Measurements from ENCODE around the gene PCDHGB1. TPM values are rescaled to one million over a fixed set of nuclear protein-coding genes. Genes with fewer than 3 reads are reported as not detected.

The PCDHGB1 gene
- total RNA-seq, 2 experiments from 2014 or later = 3.0 to 4.1 TPM

GRCh38 chr5:141399555-141400258, 49.8 kb downstream of the PCDHGB1 start:
- DNase-seq (ENCODE audit: low spot score) = no peak
- CTCF ChIA-PET (ENCODE audit: unreplicated experiment) = interaction anchor here (0.5 kb wide), 1 partner anchor 98 kb away, joined by 3 read pairs; no protein-coding TSS in a partner anchor

More at GRCh38 chr5:141399555-141400258, 49.8 kb downstream of the PCDHGB1 start:
- Histone ChIP-seq H3K79me2 (ENCODE audit: insufficient read depth, low read depth, low read length) (no peaks in the 10 kb centered on the region), H3K9me3 (ENCODE audit: low read length) (no peaks in the 10 kb centered on the region), H3K4me1 (ENCODE audit: insufficient read depth, low read length, poor library complexity, severe bottlenecking) (no peaks in the 10 kb centered on the region), H2AFZ (ENCODE audit: low read length) (no peak overlapping the region), H3K27ac (ENCODE audit: low read depth, low read length, poor library complexity, severe bottlenecking) (no peak overlapping the region), H4K20me1 (ENCODE audit: insufficient read depth, low read length) (no peaks in the 10 kb centered on the region), H3K36me3 (ENCODE audit: insufficient read depth, low read length) (no peaks in the 10 kb centered on the region), H3K4me2 (ENCODE audit: low read length) (no peak overlapping the region), H3K9me2 (ENCODE audit: insufficient read depth, low read length) (no peaks in the 10 kb centered on the region), H3K4me3 (ENCODE audit: low read depth, low read length, poor library complexity, severe bottlenecking) (no peak overlapping the region)
- intact Hi-C loops (cut with micrococcal nuclease; ENCODE audit: unreplicated experiment) = no loop called here
- no peak for TF ChIP-seq EZH2phosphoT487 (IDR thresholded peaks at IDR 0.05; ENCODE audit: borderline replicate concordance, low read depth, low read length)
- TF ChIP-seq CTCF (conservative IDR thresholded peaks at IDR 0.05; ENCODE audit: low read length) = no peak
- no TSS peak for BruUV-seq (replicated peaks)
- POLR2A ChIA-PET = no interaction called here

Other genes with a start within 250 kb of the PCDHGB1 start
Only the 30 nearest of the 37 such genes appear.
- gene PCDHB9, start 162.9 kb upstream of the PCDHGB1 start, total RNA-seq (2014; rRNA removed; shearing (Covaris generic)) = 0.06 TPM in 1 of 2 replicates, not detected in the other
- 0.33 TPM in 1 of 2 replicates, not detected in the other for gene PCDHB9, start 162.9 kb upstream of the PCDHGB1 start, total RNA-seq (2022)
- gene PCDHB10, start 157.7 kb upstream of the PCDHGB1 start, total RNA-seq (2014; rRNA removed; shearing (Covaris generic)) = 0.08 TPM in 1 of 2 replicates, not detected in the other
- gene PCDHB10, start 157.7 kb upstream of the PCDHGB1 start, total RNA-seq (2022) = not detected in 2 replicates
- gene PCDHB11, start 150.5 kb upstream of the PCDHGB1 start, total RNA-seq (2014; rRNA removed; shearing (Covaris generic)) = not detected in 2 replicates
- not detected in 2 replicates for gene PCDHB11, start 150.5 kb upstream of the PCDHGB1 start, total RNA-seq (2022)
- not detected in 2 replicates for gene PCDHB12, start 141.4 kb upstream of the PCDHGB1 start, total RNA-seq (2014; rRNA removed; shearing (Covaris generic))
- not detected in 2 replicates for gene PCDHB12, start 141.4 kb upstream of the PCDHGB1 start, total RNA-seq (2022)
- gene PCDHB13, start 136.2 kb upstream of the PCDHGB1 start, total RNA-seq (2014; rRNA removed; shearing (Covaris generic)) = 0.22 TPM in 1 of 2 replicates, not detected in the other
- gene PCDHB13, start 136.2 kb upstream of the PCDHGB1 start, total RNA-seq (2022) = not detected in 2 replicates
- gene PCDHB14, start 126.8 kb upstream of the PCDHGB1 start, total RNA-seq (2014; rRNA removed; shearing (Covaris generic)) = 0.22 TPM in 1 of 2 replicates, not detected in the other
- gene PCDHB14, start 126.8 kb upstream of the PCDHGB1 start, total RNA-seq (2022) = not detected in 2 replicates
- gene PCDHB15, start 104.7 kb upstream of the PCDHGB1 start, total RNA-seq (2014; rRNA removed; shearing (Covaris generic)) = not detected in 2 replicates
- not detected in 2 replicates for gene PCDHB15, start 104.7 kb upstream of the PCDHGB1 start, total RNA-seq (2022)
- 0.16 and 0.95 TPM in 2 replicates for gene SLC25A2, start 46.0 kb upstream of the PCDHGB1 start, total RNA-seq (2014; rRNA removed; shearing (Covaris generic))
- 0.70 and 1.6 TPM in 2 replicates for gene SLC25A2, start 46.0 kb upstream of the PCDHGB1 start, total RNA-seq (2022)
- gene TAF7, start 29.3 kb upstream of the PCDHGB1 start, total RNA-seq (2014; rRNA removed; shearing (Covaris generic)) = 115 and 126 TPM in 2 replicates
- gene TAF7, start 29.3 kb upstream of the PCDHGB1 start, total RNA-seq (2022) = 103 and 113 TPM in 2 replicates
- gene PCDHGA1, start 19.6 kb upstream of the PCDHGB1 start, total RNA-seq (2014; rRNA removed; shearing (Covaris generic)) = 1.3 and 1.8 TPM in 2 replicates
- 1.7 and 1.9 TPM in 2 replicates for gene PCDHGA1, start 19.6 kb upstream of the PCDHGB1 start, total RNA-seq (2022)
- 0.19 and 0.51 TPM in 2 replicates for gene PCDHGA2, start 11.3 kb upstream of the PCDHGB1 start, total RNA-seq (2014; rRNA removed; shearing (Covaris generic))
- gene PCDHGA2, start 11.3 kb upstream of the PCDHGB1 start, total RNA-seq (2022) = 0.74 and 1.1 TPM in 2 replicates
- 0.21 and 0.25 TPM in 2 replicates for gene PCDHGA3, start 6.3 kb upstream of the PCDHGB1 start, total RNA-seq (2014; rRNA removed; shearing (Covaris generic))
- 0.36 and 0.65 TPM in 2 replicates for gene PCDHGA3, start 6.3 kb upstream of the PCDHGB1 start, total RNA-seq (2022)
- gene PCDHGA4, start 4.9 kb downstream of the PCDHGB1 start, total RNA-seq (2014; rRNA removed; shearing (Covaris generic)) = 1.9 and 3.5 TPM in 2 replicates
- 1.8 and 1.9 TPM in 2 replicates for gene PCDHGA4, start 4.9 kb downstream of the PCDHGB1 start, total RNA-seq (2022)
- 8.3 and 9.3 TPM in 2 replicates for gene PCDHGB2, start 9.9 kb downstream of the PCDHGB1 start, total RNA-seq (2014; rRNA removed; shearing (Covaris generic))
- gene PCDHGB2, start 9.9 kb downstream of the PCDHGB1 start, total RNA-seq (2022) = 9.2 and 10.9 TPM in 2 replicates
- gene PCDHGA5, start 14.1 kb downstream of the PCDHGB1 start, total RNA-seq (2014; rRNA removed; shearing (Covaris generic)) = 5.2 and 6.1 TPM in 2 replicates
- 4.6 and 4.9 TPM in 2 replicates for gene PCDHGA5, start 14.1 kb downstream of the PCDHGB1 start, total RNA-seq (2022)
- 3.5 and 5.8 TPM in 2 replicates for gene PCDHGB3, start 20.1 kb downstream of the PCDHGB1 start, total RNA-seq (2014; rRNA removed; shearing (Covaris generic))
- 6.1 and 6.3 TPM in 2 replicates for gene PCDHGB3, start 20.1 kb downstream of the PCDHGB1 start, total RNA-seq (2022)
- gene PCDHGA6, start 23.8 kb downstream of the PCDHGB1 start, total RNA-seq (2014; rRNA removed; shearing (Covaris generic)) = 6.3 and 7.2 TPM in 2 replicates
- gene PCDHGA6, start 23.8 kb downstream of the PCDHGB1 start, total RNA-seq (2022) = 5.5 and 6.2 TPM in 2 replicates
- 4.7 and 6.4 TPM in 2 replicates for gene PCDHGA7, start 32.6 kb downstream of the PCDHGB1 start, total RNA-seq (2014; rRNA removed; shearing (Covaris generic))
- 5.6 TPM in 2 replicates for gene PCDHGA7, start 32.6 kb downstream of the PCDHGB1 start, total RNA-seq (2022)
- gene PCDHGB4, start 37.6 kb downstream of the PCDHGB1 start, total RNA-seq (2014; rRNA removed; shearing (Covaris generic)) = 8.7 and 9.3 TPM in 2 replicates
- gene PCDHGB4, start 37.6 kb downstream of the PCDHGB1 start, total RNA-seq (2022) = 6.5 and 6.9 TPM in 2 replicates
- 5.0 and 5.3 TPM in 2 replicates for gene PCDHGA8, start 42.5 kb downstream of the PCDHGB1 start, total RNA-seq (2014; rRNA removed; shearing (Covaris generic))
- gene PCDHGA8, start 42.5 kb downstream of the PCDHGB1 start, total RNA-seq (2022) = 3.8 and 4.7 TPM in 2 replicates
- gene PCDHGB5, start 47.8 kb downstream of the PCDHGB1 start, total RNA-seq (2014; rRNA removed; shearing (Covaris generic)) = 3.8 and 5.1 TPM in 2 replicates
- gene PCDHGB5, start 47.8 kb downstream of the PCDHGB1 start, total RNA-seq (2022) = 7.1 and 8.6 TPM in 2 replicates
- gene PCDHGA9, start 52.7 kb downstream of the PCDHGB1 start, total RNA-seq (2014; rRNA removed; shearing (Covaris generic)) = 3.7 and 5.9 TPM in 2 replicates
- 5.2 and 5.7 TPM in 2 replicates for gene PCDHGA9, start 52.7 kb downstream of the PCDHGB1 start, total RNA-seq (2022)
- 3.2 and 4.7 TPM in 2 replicates for gene PCDHGB6, start 57.9 kb downstream of the PCDHGB1 start, total RNA-seq (2014; rRNA removed; shearing (Covaris generic))
- gene PCDHGB6, start 57.9 kb downstream of the PCDHGB1 start, total RNA-seq (2022) = 4.1 and 4.5 TPM in 2 replicates
- 2.7 and 4.9 TPM in 2 replicates for gene PCDHGA10, start 62.9 kb downstream of the PCDHGB1 start, total RNA-seq (2014; rRNA removed; shearing (Covaris generic))
- gene PCDHGA10, start 62.9 kb downstream of the PCDHGB1 start, total RNA-seq (2022) = 3.4 and 3.9 TPM in 2 replicates
- 3.3 and 3.9 TPM in 2 replicates for gene PCDHGB7, start 67.6 kb downstream of the PCDHGB1 start, total RNA-seq (2014; rRNA removed; shearing (Covaris generic))
- 4.5 and 5.4 TPM in 2 replicates for gene PCDHGB7, start 67.6 kb downstream of the PCDHGB1 start, total RNA-seq (2022)
- 4.8 and 6.8 TPM in 2 replicates for gene PCDHGA11, start 71.0 kb downstream of the PCDHGB1 start, total RNA-seq (2014; rRNA removed; shearing (Covaris generic))
- 3.4 and 4.1 TPM in 2 replicates for gene PCDHGA11, start 71.0 kb downstream of the PCDHGB1 start, total RNA-seq (2022)
- gene PCDHGA12, start 80.4 kb downstream of the PCDHGB1 start, total RNA-seq (2014; rRNA removed; shearing (Covaris generic)) = 2.6 and 3.9 TPM in 2 replicates
- gene PCDHGA12, start 80.4 kb downstream of the PCDHGB1 start, total RNA-seq (2022) = 3.0 and 3.4 TPM in 2 replicates
- gene PCDHGC3, start 125.9 kb downstream of the PCDHGB1 start, total RNA-seq (2014; rRNA removed; shearing (Covaris generic)) = 20.4 and 27.2 TPM in 2 replicates
- gene PCDHGC3, start 125.9 kb downstream of the PCDHGB1 start, total RNA-seq (2022) = 59.7 and 60.0 TPM in 2 replicates
- gene PCDHGC4, start 134.9 kb downstream of the PCDHGB1 start, total RNA-seq (2014; rRNA removed; shearing (Covaris generic)) = 6.3 and 8.4 TPM in 2 replicates
- gene PCDHGC4, start 134.9 kb downstream of the PCDHGB1 start, total RNA-seq (2022) = 6.4 and 7.0 TPM in 2 replicates
- gene PCDHGC5, start 139.0 kb downstream of the PCDHGB1 start, total RNA-seq (2014; rRNA removed; shearing (Covaris generic)) = 3.0 and 4.4 TPM in 2 replicates
- gene PCDHGC5, start 139.0 kb downstream of the PCDHGB1 start, total RNA-seq (2022) = 5.0 and 5.4 TPM in 2 replicates

All from OCI-LY7 (cell line).